B cell (primary cell): ENCODE results near the gene ZSCAN25. TPM values are rescaled to one million over a fixed set of nuclear protein-coding genes. Genes with fewer than 3 reads are reported as not detected.

ENCODE experiments used
- ATAC-seq: fragments of 200-7000 bp; cut with Tn5 transposase; one replicate; pipeline ENCODE4 v1.10.0; 2021; ENCODE audit warnings: low read depth, mild to moderate bottlenecking, moderate number of reproducible peaks, moderate library complexity
- CTCF ChIA-PET: fragments of 350-600 bp; sonication (Branson Sonifier 250); formaldehyde crosslinking; loops from one replicate; lab custom pipeline; 2021; ENCODE audit warnings: antibody characterized with exemption, inconsistent platforms; lab: Charles Lee
- POLR2A ChIA-PET: fragments of 350-600 bp; sonication (Branson Sonifier 250); formaldehyde crosslinking; loops from one replicate; lab custom pipeline; 2021; ENCODE audit warnings: antibody characterized with exemption; lab: Charles Lee
- DNase-seq: peaks from one replicate; pipeline ENCODE4 v3.0.0; 2013
- H2AFZ ChIP-seq: 2 replicates; pipeline ENCODE4 v1.6.1; 2012; ENCODE audit warnings: mild to moderate bottlenecking, low read depth, low read length; ENCODE audit not compliant: insufficient read depth, poor library complexity, severe bottlenecking
- H3K27ac ChIP-seq, 2 donors: 1 replicate in 1 of 2; 2 replicates in 1 of 2; pipeline ENCODE4 v1.5.1; 2012 to 2013; ENCODE audit warnings: low read length in 2 of 2, mild to moderate bottlenecking in 2 of 2, moderate library complexity in 1 of 2
- H3K27me3 ChIP-seq, 4 experiments: fragments of 200-600 bp in 1 of 4; sonication (generic) in 1 of 4; replicated peaks in 1 of 4; 1 replicate in 2 of 4; 2 replicates in 2 of 4; pipeline versions ENCODE4 v1.6.1 to v1.7.0; 2013 to 2016; ENCODE audit warnings: low read length in 3 of 4, mild to moderate bottlenecking in 2 of 4, mixed read lengths in 1 of 4, moderate library complexity in 1 of 4; ENCODE audit not compliant: insufficient read depth in 4 of 4, control insufficient read depth in 3 of 4; ENCODE audit errors: control extremely low read depth in 1 of 4
- H3K36me3 ChIP-seq, 2 experiments: replicated peaks in 1 of 2; 1 replicate in 1 of 2; 2 replicates in 1 of 2; pipeline versions ENCODE4 v1.6.1 to v1.7.1; 2013; ENCODE audit warnings: low read length in 1 of 2; ENCODE audit not compliant: insufficient read depth in 2 of 2, control insufficient read depth in 1 of 2; ENCODE audit errors: control extremely low read depth in 1 of 2, extremely low read depth in 1 of 2
- H3K4me1 ChIP-seq, 2 donors: fragments of 200-600 bp in 1 of 2; sonication (generic) in 1 of 2; 1 replicate in 1 of 2; 2 replicates in 1 of 2; pipeline versions ENCODE4 v1.5.1 to v1.6.1; 2013 to 2017; ENCODE audit warnings: low read length in 2 of 2; ENCODE audit not compliant: control insufficient read depth in 2 of 2, insufficient read depth in 2 of 2
- H3K4me2 ChIP-seq: replicated peaks from 2 replicates; pipeline ENCODE3; 2012; ENCODE audit warnings: mild to moderate bottlenecking, low read depth, low read length; ENCODE audit not compliant: poor library complexity, severe bottlenecking
- H3K4me3 ChIP-seq, 5 experiments: fragments of 200-600 bp in 1 of 5; sonication (generic) in 1 of 5; 1 replicate in 3 of 5; 2 replicates in 2 of 5; pipeline versions ENCODE4 v1.5.1 to v1.7.0; 2011 to 2016; ENCODE audit warnings: low read length in 4 of 5, mild to moderate bottlenecking in 4 of 5, low read depth in 2 of 5, control low read depth in 1 of 5, moderate library complexity in 1 of 5; ENCODE audit not compliant: insufficient read depth in 1 of 5; ENCODE audit errors: control extremely low read depth in 1 of 5, extremely low read depth in 1 of 5
- H3K79me2 ChIP-seq: fragments of 200-600 bp; sonication (generic); one replicate; pipeline ENCODE4 v1.6.0; 2016; ENCODE audit warnings: low read length; ENCODE audit not compliant: control insufficient read depth, insufficient read depth
- H3K9ac ChIP-seq: fragments of 200-600 bp; sonication (generic); 2 replicates; pipeline ENCODE4 v1.6.1; 2017; ENCODE audit warnings: mild to moderate bottlenecking, low read length, moderate library complexity
- H3K9me3 ChIP-seq, 3 donors: one replicate each; pipeline versions ENCODE4 v1.6.1 to v1.7.1; 2013; ENCODE audit warnings: low read length in 2 of 3; ENCODE audit not compliant: control insufficient read depth in 2 of 3, insufficient read depth in 1 of 3; ENCODE audit errors: control extremely low read depth in 1 of 3
- H4K20me1 ChIP-seq: 2 replicates; pipeline ENCODE4 v1.6.0; 2012; ENCODE audit warnings: mild to moderate bottlenecking, low read length; ENCODE audit not compliant: insufficient read depth, control insufficient read depth, poor library complexity, severe bottlenecking
- H3K27ac Mint-ChIP-seq: one replicate; pipeline ENCODE4 v1.8.0; 2021; ENCODE audit warnings: mixed read lengths
- H3K27me3 Mint-ChIP-seq: one replicate; pipeline ENCODE4 v1.8.0; 2021; ENCODE audit warnings: mixed read lengths
- H3K4me1 Mint-ChIP-seq: one replicate; pipeline ENCODE4 v1.8.0; 2021; ENCODE audit warnings: mixed read lengths
- H3K4me3 Mint-ChIP-seq: one replicate; pipeline ENCODE4 v1.8.0; 2021; ENCODE audit warnings: mixed read lengths
- H3K9me3 Mint-ChIP-seq: one replicate; pipeline ENCODE4 v1.8.0; 2022; ENCODE audit warnings: mixed read lengths; ENCODE audit not compliant: insufficient read depth
- EZH2 ChIP-seq: IDR thresholded peaks from 2 replicates; pipeline ENCODE4 v1.6.1; 2012; ENCODE audit warnings: borderline replicate concordance, low read depth, mild to moderate bottlenecking, moderate library complexity, low read length; ENCODE audit not compliant: insufficient read depth, poor library complexity, severe bottlenecking
- WGBS: methylation state at CpG from one replicate; pipeline ENCODE4 v1.1.5; 2013; ENCODE audit warnings: missing lambda C conversion rate; ENCODE audit not compliant: insufficient coverage; 5-methylcytosine and 5-hydroxymethylcytosine counted together
- intact Hi-C: fragments of 100-400 bp; cut with micrococcal nuclease; formaldehyde crosslinking; loops from one replicate; pipeline ENCODE4 v1.10.0; 2022
- polyA plus RNA-seq: library from polyadenylated mRNA; depleted of rRNA; stranded (reverse); fragments of >200 nt; gene quantifications from 2 replicates; pipeline ENCODE4 v1.2.3, GENCODE V29; 2012
- total RNA-seq, 2 donors: library from RNA; stranded (reverse); fragments of 120-200 nt in 1 of 2; gene quantifications; 1 replicate in 1 of 2; 2 replicates in 1 of 2; pipeline versions ENCODE4 v1.2.3 to v1.2.4, GENCODE V29; 2013 to 2022
- TF ChIP-seq, protein P1 (sequence below): fragments of 200-600 bp; IDR thresholded peaks from one replicate; pipeline ENCODE4 v1.8.0; 2022; ENCODE audit warnings: antibody characterized with exemption, mild to moderate bottlenecking

Gene ZSCAN25
- total and polyA plus RNA-seq, 2 donors (not counting 1 experiment from before 2014, with no cell fraction given), result 11.8 to 39.5 TPM

DNA sequence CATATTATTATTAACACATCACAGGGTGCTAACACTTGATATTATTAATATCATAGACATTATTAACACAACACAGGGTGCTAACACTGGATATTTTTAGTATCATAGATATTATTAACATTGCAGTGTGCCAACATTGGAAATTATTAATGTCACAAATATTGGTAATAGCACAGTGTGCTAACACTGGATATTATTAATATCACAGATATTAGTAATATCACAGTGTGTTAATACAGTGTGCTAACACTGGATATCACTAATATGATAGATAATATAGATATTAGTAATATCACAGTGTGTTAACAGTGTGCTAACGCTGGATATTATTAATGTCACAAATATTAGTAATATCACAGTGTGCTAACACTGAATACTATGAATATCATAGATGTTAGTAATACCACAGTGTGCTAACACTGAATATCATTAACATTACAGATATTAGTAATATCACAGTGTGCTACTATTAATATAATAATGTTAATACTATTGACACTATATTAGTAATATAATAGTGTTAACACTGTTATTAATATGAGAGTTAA is 20.3 kb upstream of the ZSCAN25 start:
- no peaks in the 10 kb centered on the region for H3K79me2 ChIP-seq
- H3K9me3 Mint-ChIP-seq, result no peaks in the 10 kb centered on the region
- no peaks in the 10 kb centered on the region for H3K27me3 ChIP-seq
- ChIA-PET CTCF (no interaction called here), POLR2A (no interaction called here)
- no CpG with 5 or more reads among the region's 1 CpG for WGBS
- ATAC-seq (no peak), DNase-seq (no peak)
- no peak overlapping the region for H3K4me3 Mint-ChIP-seq
- H3K4me1 Mint-ChIP-seq, result no peaks in the 10 kb centered on the region
- intact Hi-C loops, result no loop called here
- no peaks in the 10 kb centered on the region for H3K4me1 ChIP-seq
- no peak overlapping the region for H3K4me3 ChIP-seq
- no peaks in the 10 kb centered on the region for H4K20me1 ChIP-seq
- H2AFZ ChIP-seq, result no peak overlapping the region
- no peak overlapping the region for H3K4me2 ChIP-seq
- H3K9me3 ChIP-seq, result peaks cover 0 to 5% (median 0%) of the 10 kb centered on the region in 3 donors
- no peak overlapping the region for H3K27ac ChIP-seq
- H3K9ac ChIP-seq, result no peak overlapping the region
- H3K27me3 Mint-ChIP-seq, result no peaks in the 10 kb centered on the region
- no peak overlapping the region for H3K27ac Mint-ChIP-seq
- no peak for TF ChIP-seq EZH2
- TF ChIP-seq, protein P1, sequence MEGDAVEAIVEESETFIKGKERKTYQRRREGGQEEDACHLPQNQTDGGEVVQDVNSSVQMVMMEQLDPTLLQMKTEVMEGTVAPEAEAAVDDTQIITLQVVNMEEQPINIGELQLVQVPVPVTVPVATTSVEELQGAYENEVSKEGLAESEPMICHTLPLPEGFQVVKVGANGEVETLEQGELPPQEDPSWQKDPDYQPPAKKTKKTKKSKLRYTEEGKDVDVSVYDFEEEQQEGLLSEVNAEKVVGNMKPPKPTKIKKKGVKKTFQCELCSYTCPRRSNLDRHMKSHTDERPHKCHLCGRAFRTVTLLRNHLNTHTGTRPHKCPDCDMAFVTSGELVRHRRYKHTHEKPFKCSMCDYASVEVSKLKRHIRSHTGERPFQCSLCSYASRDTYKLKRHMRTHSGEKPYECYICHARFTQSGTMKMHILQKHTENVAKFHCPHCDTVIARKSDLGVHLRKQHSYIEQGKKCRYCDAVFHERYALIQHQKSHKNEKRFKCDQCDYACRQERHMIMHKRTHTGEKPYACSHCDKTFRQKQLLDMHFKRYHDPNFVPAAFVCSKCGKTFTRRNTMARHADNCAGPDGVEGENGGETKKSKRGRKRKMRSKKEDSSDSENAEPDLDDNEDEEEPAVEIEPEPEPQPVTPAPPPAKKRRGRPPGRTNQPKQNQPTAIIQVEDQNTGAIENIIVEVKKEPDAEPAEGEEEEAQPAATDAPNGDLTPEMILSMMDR, result no peak
- no peaks in the 10 kb centered on the region for H3K36me3 ChIP-seq

DNA sequence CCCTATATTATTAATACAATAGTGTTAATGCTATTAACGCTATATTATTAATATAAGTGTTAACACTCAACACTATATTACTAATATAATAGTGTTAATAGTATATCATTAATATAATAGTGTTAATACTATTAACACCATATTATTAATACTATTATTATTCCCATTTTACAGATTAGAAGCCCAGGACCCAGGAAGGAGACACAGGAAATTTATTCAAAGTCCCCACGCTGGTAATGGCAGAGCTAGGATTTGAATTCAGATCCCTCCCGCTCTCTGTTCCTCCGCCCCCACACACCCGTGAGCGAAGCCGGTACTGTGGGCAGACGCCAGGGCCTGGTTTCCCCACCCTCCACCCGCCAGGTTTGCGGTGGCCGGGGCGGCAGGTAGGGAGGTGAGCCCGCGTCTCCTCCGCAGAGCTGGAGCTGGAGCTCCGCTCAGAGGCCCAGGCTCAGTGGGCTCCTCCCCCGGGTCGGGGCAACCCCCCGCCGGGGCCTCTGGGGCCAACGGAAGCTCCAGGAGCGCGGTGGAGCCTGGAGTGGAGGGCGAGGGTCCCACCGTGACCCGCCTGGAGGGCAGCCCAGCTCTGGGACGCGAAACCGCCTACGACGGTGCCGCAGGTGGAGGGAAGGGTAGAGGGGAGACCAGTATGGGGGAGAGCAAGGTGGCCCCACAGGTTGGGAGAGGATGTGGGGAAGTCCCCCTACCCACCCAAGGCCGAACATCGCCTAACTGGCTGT is 18.8 kb upstream of the ZSCAN25 start, which contains the start of gene TMEM225B:
TSS of gene TMEM225B (plus strand) at position 506 of the 740 bp plus-strand sequence. CDS start 6,122 bp downstream, outside the sequence.
- Mint-ChIP-seq H3K27me3 (no peaks in the 10 kb centered on the region), H3K4me1 (no peaks in the 10 kb centered on the region), H3K9me3 (no peaks in the 10 kb centered on the region), H3K27ac (no peak within 1 kb of the TSS), H3K4me3 (no peak within 1 kb of the TSS)
- H3K4me3 ChIP-seq, result no peak within 1 kb of the TSS
- no peaks in the 10 kb centered on the region for H3K4me1 ChIP-seq
- H2AFZ ChIP-seq, result no peak within 1 kb of the TSS
- intact Hi-C loops, result no loop called here
- ATAC-seq (no peak), DNase-seq (no peak)
- no peaks in the 10 kb centered on the region for H3K79me2 ChIP-seq
- 80% methylated on average over 25 of the region's 34 CpGs for WGBS
- no peak within 1 kb of the TSS for H3K27ac ChIP-seq
- TF ChIP-seq EZH2, result no peak
- ChIA-PET CTCF (no interaction called here), POLR2A (no interaction called here)
- no peak within 1 kb of the TSS for H3K4me2 ChIP-seq
- H3K27me3 ChIP-seq, result no peaks in the 10 kb centered on the region
- H3K9me3 ChIP-seq, result peaks cover 0 to 5% (median 0%) of the 10 kb centered on the region in 3 donors
- H3K9ac ChIP-seq, result no peak within 1 kb of the TSS
- H4K20me1 ChIP-seq, result no peaks in the 10 kb centered on the region
- H3K36me3 ChIP-seq, result no peaks in the 10 kb centered on the region
